ENCODE data around the gene LETM1. TPM values are rescaled to one million over a fixed set of nuclear protein-coding genes. Genes with fewer than 3 reads are reported as not detected.

Gene LETM1
- total RNA-seq, 1 experiment from 2014 or later, result 86.3 TPM

DNA sequence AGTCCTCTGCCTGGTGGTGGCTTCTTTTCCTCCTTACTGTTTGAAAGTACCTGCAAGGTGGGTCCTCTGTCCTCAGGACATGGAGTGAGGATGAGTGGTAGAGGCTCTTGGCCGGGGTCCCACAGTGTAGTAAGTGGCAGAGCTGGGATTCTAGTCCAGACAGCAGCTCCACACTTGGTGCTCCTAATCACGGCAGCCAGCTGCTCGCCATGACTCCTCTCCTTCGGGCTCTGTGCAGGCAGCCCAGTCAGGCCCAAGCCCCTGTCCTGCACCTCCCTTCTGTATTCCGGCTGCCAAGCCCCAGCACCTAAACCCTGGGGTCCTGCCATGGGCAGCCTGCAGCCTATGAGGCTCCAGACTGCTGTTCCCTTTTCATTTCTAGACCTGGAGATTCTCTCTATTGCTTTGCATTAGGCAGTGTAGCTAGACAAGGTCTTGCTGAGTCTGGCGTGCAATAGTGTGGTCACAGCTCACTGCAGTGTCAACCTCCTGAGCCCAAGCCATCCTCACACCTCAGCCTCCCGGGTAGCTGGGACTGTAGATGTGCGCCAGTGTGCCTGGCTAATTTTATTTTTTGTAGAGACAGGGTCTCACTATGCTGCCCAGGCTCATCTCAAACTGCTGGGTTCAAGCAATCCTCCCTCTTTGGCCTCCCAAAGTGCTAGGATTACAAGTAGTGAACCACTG, 40.2 kb upstream of the LETM1 start:
- ChIA-PET POLR2A (ENCODE audit: unreplicated experiment) (no interaction called here), CTCF (no interaction called here)
- no peaks in the 10 kb centered on the region for H3K4me1 ChIP-seq (ENCODE audit: insufficient read depth, low read length)
- ATAC-seq (no peak), DNase-seq (no peak)
- BruUV-seq (replicated peaks), result no TSS peak
- peaks cover 18% of the 10 kb centered on the region for H4K20me1 ChIP-seq (ENCODE audit: low read length)
- no peak overlapping the region for H3K4me2 ChIP-seq (ENCODE audit: low read length)
- no peaks in the 10 kb centered on the region for H3F3A ChIP-seq (ENCODE audit: low read length, unreplicated experiment)
- peaks cover 95% of the 10 kb centered on the region for H3K79me2 ChIP-seq (ENCODE audit: low read length)
- no peak overlapping the region for H3K9ac ChIP-seq (ENCODE audit: low read length)
- TF ChIP-seq EZH2 (IDR thresholded peaks at IDR 0.05; ENCODE audit: low read length, unreplicated experiment) (no peak), CTCF (conservative IDR thresholded peaks at IDR 0.05; ENCODE audit: low read depth, low read length) (no peak)
- no peak overlapping the region for H2AFZ ChIP-seq (ENCODE audit: low read length)
- no peaks in the 10 kb centered on the region for H3K9me3 ChIP-seq (ENCODE audit: low read length)
- no peak overlapping the region for H3K27ac ChIP-seq (ENCODE audit: low read length)
- no peak overlapping the region for H3K4me3 ChIP-seq (ENCODE audit: low read length)
- H3K36me3 ChIP-seq (ENCODE audit: low read depth, low read length), result peaks cover 17% of the 10 kb centered on the region
- H3K9me2 ChIP-seq (replicated peaks; ENCODE audit: low read length), result no peaks in the 10 kb centered on the region
- intact Hi-C loops (cut with micrococcal nuclease), result no loop called here
- no peaks in the 10 kb centered on the region for H3K27me3 ChIP-seq (ENCODE audit: low read length)

- no peak overlapping the region for H3K9ac ChIP-seq (ENCODE audit: low read length)
- no peaks in the 10 kb centered on the region for H3K27me3 ChIP-seq (ENCODE audit: low read length)
- BruUV-seq (replicated peaks), result no TSS peak
- no peaks in the 10 kb centered on the region for H3K9me3 ChIP-seq (ENCODE audit: low read length)
- POLR2A ChIA-PET (ENCODE audit: unreplicated experiment), result no interaction called here
- CTCF ChIA-PET, result no interaction called here
- peaks cover 15% of the 10 kb centered on the region; the same call in 1 of the 2 replicates for H4K20me1 ChIP-seq (ENCODE audit: low read length)
- H3K4me1 ChIP-seq (ENCODE audit: insufficient read depth, low read length), result no peaks in the 10 kb centered on the region
- no peak overlapping the region for H3K27ac ChIP-seq (ENCODE audit: low read length)
- H3F3A ChIP-seq (ENCODE audit: low read length, unreplicated experiment), result no peaks in the 10 kb centered on the region
- no peaks in the 10 kb centered on the region for H3K9me2 ChIP-seq (replicated peaks; ENCODE audit: low read length)
- no peaks in the 10 kb centered on the region for H3K36me3 ChIP-seq (ENCODE audit: low read depth, low read length)
- H3K4me2 ChIP-seq (ENCODE audit: low read length), result no peak overlapping the region
- H3K4me3 ChIP-seq (ENCODE audit: low read length), result no peak overlapping the region
- no peak overlapping the region for H2AFZ ChIP-seq (ENCODE audit: low read length)
- intact Hi-C loops (cut with micrococcal nuclease), result no loop called here
- H3K79me2 ChIP-seq (ENCODE audit: low read length), result peaks cover 100% of the 10 kb centered on the region
- TF ChIP-seq EZH2phosphoT487 (IDR thresholded peaks at IDR 0.05; ENCODE audit: borderline replicate concordance, low read length) (no peak), CTCF (conservative IDR thresholded peaks at IDR 0.05; ENCODE audit: low read depth, low read length) (no peak), EZH2 (IDR thresholded peaks at IDR 0.05; ENCODE audit: low read length, unreplicated experiment) (no peak)
- DNase-seq (no peak), ATAC-seq (no peak)
Measured at GRCh38 chr4:1890979-1891570, 35.1 kb upstream of the LETM1 start.

DNA sequence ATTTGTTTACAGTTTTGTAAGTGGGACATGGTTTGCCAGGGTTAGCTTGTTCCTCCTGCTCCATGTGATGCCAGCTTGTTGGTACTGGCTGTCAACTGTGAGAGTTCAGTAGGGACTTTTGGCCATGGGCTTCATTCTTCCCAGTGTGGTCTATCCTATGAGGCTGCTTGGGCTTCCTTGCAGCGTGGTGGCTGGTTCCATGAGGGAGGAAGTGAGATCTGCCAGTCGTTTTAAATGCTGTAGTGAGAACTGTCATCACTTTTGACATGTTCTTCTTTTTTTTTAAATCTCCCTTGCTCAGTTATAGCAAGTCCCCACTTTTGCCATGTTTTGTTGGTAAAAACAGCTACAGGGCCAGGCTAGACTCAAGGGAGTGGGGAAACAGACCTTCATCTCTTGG, 31.1 kb upstream of the LETM1 start:
- ChIA-PET POLR2A (ENCODE audit: unreplicated experiment) (no interaction called here), CTCF (no interaction called here)
- TF ChIP-seq CTCF (conservative IDR thresholded peaks at IDR 0.05; ENCODE audit: low read depth, low read length) (no peak), EZH2 (IDR thresholded peaks at IDR 0.05; ENCODE audit: low read length, unreplicated experiment) (no peak), EZH2phosphoT487 (IDR thresholded peaks at IDR 0.05; ENCODE audit: borderline replicate concordance, low read length) (no peak)
- Histone ChIP-seq H3K27me3 (ENCODE audit: low read length) (no peaks in the 10 kb centered on the region), H3K36me3 (ENCODE audit: low read depth, low read length) (no peaks in the 10 kb centered on the region), H3K27ac (ENCODE audit: low read length) (no peak overlapping the region), H3K4me3 (ENCODE audit: low read length) (no peak overlapping the region), H3K9me2 (replicated peaks; ENCODE audit: low read length) (no peaks in the 10 kb centered on the region), H3K9ac (ENCODE audit: low read length) (no peak overlapping the region), H3K4me2 (ENCODE audit: low read length) (no peak overlapping the region), H3K4me1 (ENCODE audit: insufficient read depth, low read length) (no peaks in the 10 kb centered on the region), H3K9me3 (ENCODE audit: low read length) (no peaks in the 10 kb centered on the region), H2AFZ (ENCODE audit: low read length) (no peak overlapping the region), H3F3A (ENCODE audit: low read length, unreplicated experiment) (no peaks in the 10 kb centered on the region), H4K20me1 (ENCODE audit: low read length) (peaks cover 22% of the 10 kb centered on the region; the same call in 1 of the 2 replicates), H3K79me2 (ENCODE audit: low read length) (peaks cover 100% of the 10 kb centered on the region)
- intact Hi-C loops (cut with micrococcal nuclease), result no loop called here
- no TSS peak for BruUV-seq (replicated peaks)
- ATAC-seq (no peak), DNase-seq (no peak)
